Neural crest cell (in vitro differentiated cells): Measurements from ENCODE around the gene OBSCN. TPM values are rescaled to one million over a fixed set of nuclear protein-coding genes. Genes with fewer than 3 reads are reported as not detected.

ENCODE experiments used
- DNase-seq: peaks from one replicate; pipeline ENCODE4 v3.0.0; 2021; ENCODE audit warnings: low read depth, mixed read lengths, low spot score
- H3K27ac Mint-ChIP-seq: one replicate; pipeline ENCODE4 v1.8.0; 2021; ENCODE audit warnings: mild to moderate bottlenecking, mixed read lengths; ENCODE audit not compliant: unreplicated experiment
- H3K27me3 Mint-ChIP-seq: 2 replicates; pipeline ENCODE4 v1.8.0; 2021; ENCODE audit warnings: low read depth, mild to moderate bottlenecking, mixed read lengths
- H3K36me3 Mint-ChIP-seq: 2 replicates; pipeline ENCODE4 v1.8.0; 2021; ENCODE audit warnings: low read depth, mild to moderate bottlenecking, mixed read lengths
- H3K4me1 Mint-ChIP-seq: 2 replicates; pipeline ENCODE4 v1.8.0; 2021; ENCODE audit warnings: mixed read lengths
- H3K4me3 Mint-ChIP-seq: one replicate; pipeline ENCODE4 v1.8.0; 2021; ENCODE audit warnings: mild to moderate bottlenecking, mixed read lengths
- H3K9me3 Mint-ChIP-seq: 2 replicates; pipeline ENCODE4 v1.8.0; 2021; ENCODE audit warnings: mixed read lengths
- CTCF ChIP-seq: fragments of 200-600 bp; sonication (generic); conservative IDR thresholded peaks from 2 replicates; pipeline ENCODE4 v1.5.0; 2021; ENCODE audit warnings: antibody characterized with exemption, mild to moderate bottlenecking
- total RNA-seq: library from RNA; stranded (reverse); gene quantifications from 2 replicates; pipeline ENCODE4 v1.2.1, GENCODE V29; 2021

Gene OBSCN
- total RNA-seq, 1 donor from 2014 or later, result 40.1 TPM

- no peaks in the 10 kb centered on the region for H3K4me1 Mint-ChIP-seq
- H3K9me3 Mint-ChIP-seq, result no peaks in the 10 kb centered on the region
- H3K4me3 Mint-ChIP-seq, result no peak overlapping the region
- DNase-seq, result no peak
- TF ChIP-seq CTCF, result no peak
- peak overlapping the region; percentile 57 for H3K27ac Mint-ChIP-seq
- H3K27me3 Mint-ChIP-seq, result no peaks in the 10 kb centered on the region
- no peaks in the 10 kb centered on the region for H3K36me3 Mint-ChIP-seq
Observed at GRCh38 chr1:228353601-228354371, 145.9 kb downstream of the OBSCN start.

GRCh38 chr1:228354390-228355320, 146.8 kb downstream of the OBSCN start:
- no peak for TF ChIP-seq CTCF
- Mint-ChIP-seq H3K27ac (peak overlapping the region; percentile 57), H3K4me1 (no peaks in the 10 kb centered on the region), H3K36me3 (no peaks in the 10 kb centered on the region), H3K4me3 (no peak overlapping the region), H3K27me3 (no peaks in the 10 kb centered on the region), H3K9me3 (no peaks in the 10 kb centered on the region)
- no peak for DNase-seq

GRCh38 chr1:228356897-228357680, 149.2 kb downstream of the OBSCN start:
- Mint-ChIP-seq H3K4me3 (no peak overlapping the region), H3K9me3 (no peaks in the 10 kb centered on the region), H3K27me3 (no peaks in the 10 kb centered on the region), H3K4me1 (no peaks in the 10 kb centered on the region), H3K27ac (no peak overlapping the region), H3K36me3 (no peaks in the 10 kb centered on the region)
- TF ChIP-seq CTCF, result no peak
- DNase-seq, result no peak

- no peak for TF ChIP-seq CTCF
- Mint-ChIP-seq H3K27me3 (no peaks in the 10 kb centered on the region), H3K4me1 (no peaks in the 10 kb centered on the region), H3K4me3 (no peak overlapping the region), H3K27ac (peak overlapping the region; percentile 19), H3K9me3 (no peaks in the 10 kb centered on the region), H3K36me3 (no peaks in the 10 kb centered on the region)
- no peak for DNase-seq
Observed at GRCh38 chr1:228358039-228358763, 150.4 kb downstream of the OBSCN start.
